ENCODE measurements around the gene NANOS2. TPM values are rescaled to one million over a fixed set of nuclear protein-coding genes. Genes with fewer than 3 reads are reported as not detected.
A peak's percentile ranks its signal among the peaks of the same experiment; 100 is the strongest.

Gene NANOS2
- total and polyA plus RNA-seq, 2 of the 13 experiments (the other 11 are each of a cell fraction or from before 2014, with no cell fraction given), result not detected

- TF ChIP-seq ARHGAP35 (CRISPR knock-in tag; IDR thresholded peaks at IDR 0.05; ENCODE audit: borderline replicate concordance), result peak; percentile 88
- 0 out of 2 replicates have a peak, but pooled peaks have one; percentile 81 for TF ChIP-seq ZNF550 (CRISPR knock-in tag; IDR thresholded peaks at IDR 0.05; ENCODE audit: borderline replicate concordance)
- TF ChIP-seq IRF9 (CRISPR knock-in tag; IDR thresholded peaks at IDR 0.05; ENCODE audit: borderline replicate concordance), result 0 out of 2 replicates have a peak, but pooled peaks have one; percentile 26
- peak; percentile 64; the same call in 1 of the 2 replicates for TF ChIP-seq GMEB1 (CRISPR knock-in tag; IDR thresholded peaks at IDR 0.05; ENCODE audit: borderline replicate concordance)
- TF ChIP-seq ZNF225 (CRISPR knock-in tag; IDR thresholded peaks at IDR 0.05), result peak; percentile 44; the same call in 1 of the 2 replicates
- TF ChIP-seq STAT5B (CRISPR knock-in tag; IDR thresholded peaks at IDR 0.05), result no peak
- TF ChIP-seq CEBPZ (IDR thresholded peaks at IDR 0.05; ENCODE audit: low read length), result no peak
- no peak for TF ChIP-seq POGZ (CRISPR knock-in tag; IDR thresholded peaks at IDR 0.05)
- peak; percentile 45; the same call in 1 of the 2 replicates for TF ChIP-seq ZNF33B (CRISPR knock-in tag; IDR thresholded peaks at IDR 0.05)
- peak; percentile 47; the same call in 1 of the 2 replicates for TF ChIP-seq ZNF205 (CRISPR knock-in tag; IDR thresholded peaks at IDR 0.05)
- 0 out of 2 replicates have a peak, but pooled peaks have one; percentile 6 for TF ChIP-seq BCL6 (CRISPR knock-in tag; IDR thresholded peaks at IDR 0.05)
- TF ChIP-seq SNAPC4 (CRISPR knock-in tag; IDR thresholded peaks at IDR 0.05), result peak; percentile 78
- TF ChIP-seq ZNF776 (CRISPR knock-in tag; IDR thresholded peaks at IDR 0.05), result 0 out of 2 replicates have a peak, but pooled peaks have one; percentile 14
- no peak for TF ChIP-seq CCDC6 (CRISPR knock-in tag; IDR thresholded peaks at IDR 0.05)
- TF ChIP-seq ZNF572 (CRISPR knock-in tag; IDR thresholded peaks at IDR 0.05), result peak; percentile 92; the same call in 1 of the 2 replicates
- TF ChIP-seq ZNF766 (CRISPR knock-in tag; IDR thresholded peaks at IDR 0.05; ENCODE audit: borderline replicate concordance), result no peak
These were observed 11.6 kb downstream of the NANOS2 start (continued) for GRCh38 chr19:45902651-45903625.

All from HepG2 (cell line).